SK-N-SH treated with all-trans-retinoic acid at 6 μM for 48 hours (cell line): ENCODE measurements around the gene BRICD5.

ENCODE experiments used
- ATAC-seq: fragments of 200-7000 bp; cut with Tn5 transposase; 3 replicates; pipeline ENCODE4 v1.9.1; 2020; ENCODE audit warnings: mild to moderate bottlenecking, moderate library complexity
- ARNTL ChIP-seq: fragments of 450-650 bp; formaldehyde crosslinking; IDR thresholded peaks from 2 replicates; pipeline ENCODE4 v1.5.0; 2020; ENCODE audit warnings: low read depth, mild to moderate bottlenecking, moderate library complexity, borderline replicate concordance
- BACH2 ChIP-seq: fragments of 250-450 bp; sonication (Bioruptor Pico); IDR thresholded peaks from 2 replicates; pipeline ENCODE4 v1.9.0; 2021; ENCODE audit warnings: mild to moderate bottlenecking, borderline replicate concordance
- CSDC2 ChIP-seq: fragments of 250-450 bp; sonication (Bioruptor Pico); IDR thresholded peaks from 2 replicates; pipeline ENCODE4 v1.5.0; 2020; ENCODE audit warnings: mild to moderate bottlenecking, moderate library complexity
- ESRRG ChIP-seq: fragments of 250-450 bp; sonication (Bioruptor Pico); IDR thresholded peaks from 2 replicates; pipeline ENCODE4 v1.6.1; 2021; ENCODE audit warnings: mild to moderate bottlenecking
- GLIS3 ChIP-seq: fragments of 250-450 bp; sonication (Bioruptor Pico); IDR thresholded peaks from 2 replicates; pipeline ENCODE4 v1.5.0; 2020; ENCODE audit warnings: mild to moderate bottlenecking, moderate library complexity
- OSR1 ChIP-seq: fragments of 250-450 bp; sonication (Bioruptor Pico); IDR thresholded peaks from 2 replicates; pipeline ENCODE4 v1.8.0; 2022; ENCODE audit warnings: moderate library complexity, mild to moderate bottlenecking, inconsistent platforms
- PPARA ChIP-seq: fragments of 250-450 bp; sonication (Bioruptor Pico); IDR thresholded peaks from 2 replicates; pipeline ENCODE4 v1.5.0; 2020; ENCODE audit warnings: mild to moderate bottlenecking, borderline replicate concordance
- RARB ChIP-seq: fragments of 250-450 bp; sonication (Bioruptor Pico); IDR thresholded peaks from 2 replicates; pipeline ENCODE4 v1.8.0; 2021; ENCODE audit warnings: mild to moderate bottlenecking, moderate library complexity
- SNAI2 ChIP-seq: fragments of 250-450 bp; sonication (Bioruptor Pico); IDR thresholded peaks from 2 replicates; pipeline ENCODE4 v1.5.0; 2020; ENCODE audit warnings: mild to moderate bottlenecking, moderate library complexity
- TCF4 ChIP-seq: fragments of 250-450 bp; sonication (Bioruptor Pico); IDR thresholded peaks from 2 replicates; pipeline ENCODE4 v1.8.0; 2021; ENCODE audit warnings: mild to moderate bottlenecking, moderate library complexity, borderline replicate concordance
- TOX ChIP-seq: fragments of 250-450 bp; sonication (Bioruptor Pico); IDR thresholded peaks from 2 replicates; pipeline ENCODE4 v1.8.0; 2021; ENCODE audit warnings: mild to moderate bottlenecking, moderate library complexity, borderline replicate concordance
- ZC3H10 ChIP-seq: fragments of 250-450 bp; sonication (Bioruptor Pico); IDR thresholded peaks from 2 replicates; pipeline ENCODE4 v1.5.1; 2021; ENCODE audit warnings: mild to moderate bottlenecking, moderate library complexity
- ZFP3 ChIP-seq: fragments of 250-450 bp; sonication (Bioruptor Pico); IDR thresholded peaks from 2 replicates; pipeline ENCODE4 v1.5.0; 2020; ENCODE audit warnings: mild to moderate bottlenecking, moderate library complexity
- ZNF565 ChIP-seq: fragments of 450-650 bp; formaldehyde crosslinking; conservative IDR thresholded peaks from 2 replicates; pipeline ENCODE4 v1.5.0; 2020; ENCODE audit warnings: low read depth, mild to moderate bottlenecking, moderate library complexity
- ZNF70 ChIP-seq: fragments of 450-650 bp; formaldehyde crosslinking; IDR thresholded peaks from 2 replicates; pipeline ENCODE4 v1.5.0; 2020; ENCODE audit warnings: mild to moderate bottlenecking, moderate library complexity
- TF ChIP-seq, protein P1 (sequence below): fragments of 250-450 bp; sonication (Bioruptor Pico); IDR thresholded peaks from 2 replicates; pipeline ENCODE4 v1.5.1; 2020; ENCODE audit warnings: low read depth, mild to moderate bottlenecking, moderate library complexity
- TF ChIP-seq, protein P2 (sequence below): fragments of 250-450 bp; sonication (Bioruptor Pico); IDR thresholded peaks from 2 replicates; pipeline ENCODE4 v1.8.0; 2020; ENCODE audit warnings: mild to moderate bottlenecking, moderate library complexity, borderline replicate concordance
- TF ChIP-seq, protein P3 (sequence below): fragments of 250-450 bp; sonication (Bioruptor Pico); IDR thresholded peaks from 2 replicates; pipeline ENCODE4 v1.5.0; 2020; ENCODE audit warnings: mild to moderate bottlenecking, moderate library complexity
- TF ChIP-seq, protein P4 (sequence below): fragments of 250-450 bp; sonication (Bioruptor Pico); IDR thresholded peaks from 2 replicates; pipeline ENCODE4 v1.5.1; 2021; ENCODE audit warnings: mild to moderate bottlenecking, moderate library complexity
- TF ChIP-seq, protein P5 (sequence below): fragments of 250-450 bp; sonication (Bioruptor Pico); IDR thresholded peaks from 2 replicates; pipeline ENCODE4 v1.8.0; 2021; ENCODE audit warnings: low read depth, mild to moderate bottlenecking, moderate library complexity, borderline replicate concordance

BRICD5 gene

DNA sequence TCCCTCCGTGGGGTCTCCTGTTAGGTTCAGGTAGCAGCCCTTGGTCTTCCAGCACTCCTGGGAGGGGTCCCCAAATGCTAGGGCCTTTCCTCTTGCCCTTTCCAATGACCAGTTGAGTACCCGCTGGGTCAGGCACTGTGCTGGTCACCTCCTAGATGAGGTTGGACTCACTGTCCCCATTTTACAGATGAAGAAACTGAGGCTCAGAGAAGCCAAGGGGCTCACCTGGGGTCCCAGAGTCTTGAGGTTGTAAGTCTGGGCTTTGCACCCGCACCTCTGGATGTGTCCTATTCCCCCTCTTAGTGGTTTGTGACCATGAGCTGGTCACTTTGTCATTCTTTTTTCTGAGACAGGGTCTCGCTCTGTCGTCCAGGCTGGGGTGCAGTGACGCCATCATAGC, 12.9 kb downstream of the BRICD5 start:
- TF ChIP-seq, protein P1, sequence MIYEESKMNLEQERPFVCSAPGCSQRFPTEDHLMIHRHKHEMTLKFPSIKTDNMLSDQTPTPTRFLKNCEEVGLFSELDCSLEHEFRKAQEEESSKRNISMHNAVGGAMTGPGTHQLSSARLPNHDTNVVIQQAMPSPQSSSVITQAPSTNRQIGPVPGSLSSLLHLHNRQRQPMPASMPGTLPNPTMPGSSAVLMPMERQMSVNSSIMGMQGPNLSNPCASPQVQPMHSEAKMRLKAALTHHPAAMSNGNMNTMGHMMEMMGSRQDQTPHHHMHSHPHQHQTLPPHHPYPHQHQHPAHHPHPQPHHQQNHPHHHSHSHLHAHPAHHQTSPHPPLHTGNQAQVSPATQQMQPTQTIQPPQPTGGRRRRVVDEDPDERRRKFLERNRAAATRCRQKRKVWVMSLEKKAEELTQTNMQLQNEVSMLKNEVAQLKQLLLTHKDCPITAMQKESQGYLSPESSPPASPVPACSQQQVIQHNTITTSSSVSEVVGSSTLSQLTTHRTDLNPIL (CRISPR knock-in tag) = no peak
- TF ChIP-seq, protein P2, sequence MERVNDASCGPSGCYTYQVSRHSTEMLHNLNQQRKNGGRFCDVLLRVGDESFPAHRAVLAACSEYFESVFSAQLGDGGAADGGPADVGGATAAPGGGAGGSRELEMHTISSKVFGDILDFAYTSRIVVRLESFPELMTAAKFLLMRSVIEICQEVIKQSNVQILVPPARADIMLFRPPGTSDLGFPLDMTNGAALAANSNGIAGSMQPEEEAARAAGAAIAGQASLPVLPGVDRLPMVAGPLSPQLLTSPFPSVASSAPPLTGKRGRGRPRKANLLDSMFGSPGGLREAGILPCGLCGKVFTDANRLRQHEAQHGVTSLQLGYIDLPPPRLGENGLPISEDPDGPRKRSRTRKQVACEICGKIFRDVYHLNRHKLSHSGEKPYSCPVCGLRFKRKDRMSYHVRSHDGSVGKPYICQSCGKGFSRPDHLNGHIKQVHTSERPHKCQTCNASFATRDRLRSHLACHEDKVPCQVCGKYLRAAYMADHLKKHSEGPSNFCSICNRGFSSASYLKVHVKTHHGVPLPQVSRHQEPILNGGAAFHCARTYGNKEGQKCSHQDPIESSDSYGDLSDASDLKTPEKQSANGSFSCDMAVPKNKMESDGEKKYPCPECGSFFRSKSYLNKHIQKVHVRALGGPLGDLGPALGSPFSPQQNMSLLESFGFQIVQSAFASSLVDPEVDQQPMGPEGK = no peak
- no peak for TF ChIP-seq ZFP3 (CRISPR knock-in tag)
- TF ChIP-seq SNAI2 (CRISPR knock-in tag) = no peak
- TF ChIP-seq, protein P3, sequence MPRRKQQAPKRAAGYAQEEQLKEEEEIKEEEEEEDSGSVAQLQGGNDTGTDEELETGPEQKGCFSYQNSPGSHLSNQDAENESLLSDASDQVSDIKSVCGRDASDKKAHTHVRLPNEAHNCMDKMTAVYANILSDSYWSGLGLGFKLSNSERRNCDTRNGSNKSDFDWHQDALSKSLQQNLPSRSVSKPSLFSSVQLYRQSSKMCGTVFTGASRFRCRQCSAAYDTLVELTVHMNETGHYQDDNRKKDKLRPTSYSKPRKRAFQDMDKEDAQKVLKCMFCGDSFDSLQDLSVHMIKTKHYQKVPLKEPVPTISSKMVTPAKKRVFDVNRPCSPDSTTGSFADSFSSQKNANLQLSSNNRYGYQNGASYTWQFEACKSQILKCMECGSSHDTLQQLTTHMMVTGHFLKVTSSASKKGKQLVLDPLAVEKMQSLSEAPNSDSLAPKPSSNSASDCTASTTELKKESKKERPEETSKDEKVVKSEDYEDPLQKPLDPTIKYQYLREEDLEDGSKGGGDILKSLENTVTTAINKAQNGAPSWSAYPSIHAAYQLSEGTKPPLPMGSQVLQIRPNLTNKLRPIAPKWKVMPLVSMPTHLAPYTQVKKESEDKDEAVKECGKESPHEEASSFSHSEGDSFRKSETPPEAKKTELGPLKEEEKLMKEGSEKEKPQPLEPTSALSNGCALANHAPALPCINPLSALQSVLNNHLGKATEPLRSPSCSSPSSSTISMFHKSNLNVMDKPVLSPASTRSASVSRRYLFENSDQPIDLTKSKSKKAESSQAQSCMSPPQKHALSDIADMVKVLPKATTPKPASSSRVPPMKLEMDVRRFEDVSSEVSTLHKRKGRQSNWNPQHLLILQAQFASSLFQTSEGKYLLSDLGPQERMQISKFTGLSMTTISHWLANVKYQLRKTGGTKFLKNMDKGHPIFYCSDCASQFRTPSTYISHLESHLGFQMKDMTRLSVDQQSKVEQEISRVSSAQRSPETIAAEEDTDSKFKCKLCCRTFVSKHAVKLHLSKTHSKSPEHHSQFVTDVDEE (CRISPR knock-in tag) = no peak
- TF ChIP-seq, protein P4, sequence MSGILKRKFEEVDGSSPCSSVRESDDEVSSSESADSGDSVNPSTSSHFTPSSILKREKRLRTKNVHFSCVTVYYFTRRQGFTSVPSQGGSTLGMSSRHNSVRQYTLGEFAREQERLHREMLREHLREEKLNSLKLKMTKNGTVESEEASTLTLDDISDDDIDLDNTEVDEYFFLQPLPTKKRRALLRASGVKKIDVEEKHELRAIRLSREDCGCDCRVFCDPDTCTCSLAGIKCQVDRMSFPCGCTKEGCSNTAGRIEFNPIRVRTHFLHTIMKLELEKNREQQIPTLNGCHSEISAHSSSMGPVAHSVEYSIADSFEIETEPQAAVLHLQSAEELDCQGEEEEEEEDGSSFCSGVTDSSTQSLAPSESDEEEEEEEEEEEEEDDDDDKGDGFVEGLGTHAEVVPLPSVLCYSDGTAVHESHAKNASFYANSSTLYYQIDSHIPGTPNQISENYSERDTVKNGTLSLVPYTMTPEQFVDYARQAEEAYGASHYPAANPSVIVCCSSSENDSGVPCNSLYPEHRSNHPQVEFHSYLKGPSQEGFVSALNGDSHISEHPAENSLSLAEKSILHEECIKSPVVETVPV (CRISPR knock-in tag) = no peak
- TF ChIP-seq, protein P5, sequence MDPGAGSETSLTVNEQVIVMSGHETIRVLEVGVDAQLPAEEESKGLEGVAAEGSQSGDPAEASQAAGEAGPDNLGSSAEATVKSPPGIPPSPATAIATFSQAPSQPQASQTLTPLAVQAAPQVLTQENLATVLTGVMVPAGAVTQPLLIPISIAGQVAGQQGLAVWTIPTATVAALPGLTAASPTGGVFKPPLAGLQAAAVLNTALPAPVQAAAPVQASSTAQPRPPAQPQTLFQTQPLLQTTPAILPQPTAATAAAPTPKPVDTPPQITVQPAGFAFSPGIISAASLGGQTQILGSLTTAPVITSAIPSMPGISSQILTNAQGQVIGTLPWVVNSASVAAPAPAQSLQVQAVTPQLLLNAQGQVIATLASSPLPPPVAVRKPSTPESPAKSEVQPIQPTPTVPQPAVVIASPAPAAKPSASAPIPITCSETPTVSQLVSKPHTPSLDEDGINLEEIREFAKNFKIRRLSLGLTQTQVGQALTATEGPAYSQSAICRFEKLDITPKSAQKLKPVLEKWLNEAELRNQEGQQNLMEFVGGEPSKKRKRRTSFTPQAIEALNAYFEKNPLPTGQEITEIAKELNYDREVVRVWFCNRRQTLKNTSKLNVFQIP (CRISPR knock-in tag) = no peak
- no peak for TF ChIP-seq BACH2 (CRISPR knock-in tag)
- TF ChIP-seq ZNF565 = no peak
- TF ChIP-seq OSR1 (CRISPR knock-in tag) = no peak
- no peak for TF ChIP-seq ZC3H10
- TF ChIP-seq ZNF70 (CRISPR knock-in tag) = no peak
- no peak for ATAC-seq

DNA sequence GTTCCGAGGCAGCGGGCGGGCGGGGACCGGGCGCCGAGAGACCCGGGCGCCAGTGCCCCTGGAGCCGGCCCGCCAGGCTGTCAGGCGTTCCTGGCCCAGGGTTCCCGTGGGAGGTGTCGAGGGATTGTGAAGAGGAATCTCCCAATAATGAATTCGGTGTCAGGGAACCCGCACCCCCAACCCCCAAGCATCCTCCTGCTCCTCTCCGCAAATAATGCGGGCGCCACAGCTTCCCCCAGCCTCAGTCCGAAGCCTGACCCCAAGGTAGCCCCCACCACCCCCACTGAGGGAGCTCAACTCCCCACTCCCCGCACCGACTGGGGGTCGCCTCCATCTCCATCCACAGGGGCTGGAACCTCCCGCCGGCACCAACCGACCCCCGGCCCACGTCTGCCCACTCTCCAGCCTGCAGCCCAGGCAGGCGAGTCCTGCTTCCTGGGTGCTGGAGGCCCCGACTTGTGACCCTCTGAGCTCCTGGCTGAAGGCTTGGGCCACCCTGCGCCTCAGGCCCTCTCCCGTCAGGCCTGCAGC, 13.6 kb downstream of the BRICD5 start:
- no peak for ATAC-seq
- TF ChIP-seq SNAI2 (CRISPR knock-in tag) (no peak), BACH2 (CRISPR knock-in tag) (no peak), CSDC2 (CRISPR knock-in tag) (no peak), ESRRG (CRISPR knock-in tag) (no peak), TCF4 (CRISPR knock-in tag) (no peak)

DNA sequence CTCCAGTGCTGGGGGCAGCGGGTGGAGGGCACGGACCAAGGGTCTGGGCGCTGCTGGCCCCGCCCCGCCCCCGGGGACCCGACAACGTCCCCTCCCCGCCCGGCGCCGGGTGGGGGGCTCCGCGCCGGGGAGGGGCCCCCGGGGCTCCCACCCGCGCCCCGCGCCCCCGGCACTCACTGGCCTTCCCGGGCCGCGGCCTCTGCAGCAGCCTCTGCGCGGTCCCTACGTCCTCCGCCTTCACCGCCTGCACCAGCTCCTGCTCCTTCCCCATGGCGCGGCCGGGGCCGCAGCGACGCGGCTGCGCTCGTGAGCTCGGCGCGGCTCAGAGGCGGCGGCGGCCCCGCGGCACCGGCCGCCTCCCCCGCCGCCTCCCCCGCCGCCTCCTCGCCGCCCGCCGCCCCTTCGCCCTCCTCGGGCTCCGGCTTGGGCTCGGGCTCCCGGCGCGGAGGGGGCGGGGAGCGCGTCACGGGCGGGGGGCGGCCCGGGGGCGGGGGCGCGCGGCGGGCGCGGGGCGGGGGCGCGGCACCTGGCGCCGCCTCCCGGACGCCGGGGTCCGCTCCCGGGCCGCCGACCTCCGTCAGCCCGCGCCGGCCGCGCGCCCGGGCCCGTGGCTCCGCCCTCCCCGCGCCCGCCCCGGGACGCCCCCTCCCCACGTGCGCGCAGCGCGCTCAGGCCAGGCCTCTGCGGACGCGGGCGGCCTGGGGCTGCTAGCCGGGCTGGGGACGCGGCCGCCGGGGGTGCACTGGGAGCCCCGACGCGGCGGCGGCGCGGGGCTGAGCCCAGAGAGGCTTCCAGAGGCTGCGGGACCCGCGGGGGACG, 14.3 kb downstream of the BRICD5 start, which contains the start of gene CASKIN1:
CASKIN1 (minus strand) TSS at position 444 of the 819 bp plus-strand sequence; CDS start at position 271, 173 bp downstream.
- peak; percentile 32; the same call in 2 of the 3 replicates for ATAC-seq
- TF ChIP-seq ESRRG (CRISPR knock-in tag) (no peak), TOX (CRISPR knock-in tag) (no peak), SNAI2 (CRISPR knock-in tag) (no peak), BACH2 (CRISPR knock-in tag) (no peak), GLIS3 (CRISPR knock-in tag) (no peak), TCF4 (CRISPR knock-in tag) (no peak), CSDC2 (CRISPR knock-in tag) (no peak), ARNTL (CRISPR knock-in tag) (no peak), ZC3H10 (no peak), OSR1 (CRISPR knock-in tag) (no peak), ZNF565 (no peak), ZFP3 (CRISPR knock-in tag) (no peak), PPARA (CRISPR knock-in tag) (no peak), RARB (no peak)
- TF ChIP-seq, protein P1 (CRISPR knock-in tag) = no peak
- TF ChIP-seq, protein P2 = no peak
- TF ChIP-seq, protein P4 (CRISPR knock-in tag) = no peak
